ENCODE measurements around the gene ARHGAP32. TPM values are rescaled to one million over a fixed set of nuclear protein-coding genes. Genes with fewer than 3 reads are reported as not detected.

The ARHGAP32 gene
- total and polyA plus RNA-seq, 10 donors: 0.53 to 17.0 (median 10.2) TPM

- Histone ChIP-seq H3K4me3 (no peak overlapping the region), H3K27me3 (replicated peaks in 1 of 7) (no peaks in the 10 kb centered on the region), H3K4me1 (peaks cover 0 to 10% (median 0%) of the 10 kb centered on the region in 6 donors), H3K9me3 (peaks cover 0 to 8% (median 0%) of the 10 kb centered on the region in 8 donors), H3K27ac (no peak overlapping the region), H3K36me3 (no peaks in the 10 kb centered on the region)
- intact Hi-C loops (cut with DNase I; ENCODE audit: low total_unique reads): no loop called here
- no peak for TF ChIP-seq POLR2AphosphoS5 (IDR thresholded peaks at IDR 0.05)
- no peak for TF ChIP-seq CTCF (IDR thresholded peaks at IDR 0.05 in 8 of 11, conservative IDR thresholded peaks at IDR 0.05 in 3 of 11)
- TF ChIP-seq POLR2A (IDR thresholded peaks at IDR 0.05): no peak
- 86 to 92% (median 90%) methylated on average over 2 of the region's 2 CpGs for WGBS, 5 donors
- DNase-seq: no peak
These were observed 19.3 kb upstream of the ARHGAP32 start for GRCh38 chr11:129211397-129211796.

- Histone ChIP-seq H3K27me3 (replicated peaks in 1 of 7) (no peaks in the 10 kb centered on the region), H3K9me3 (peaks cover 0 to 8% (median 0%) of the 10 kb centered on the region in 8 donors), H3K4me3 (no peak overlapping the region), H3K27ac (no peak overlapping the region), H3K36me3 (no peaks in the 10 kb centered on the region), H3K4me1 (peaks cover 0 to 10% (median 0%) of the 10 kb centered on the region in 6 donors)
- TF ChIP-seq CTCF (IDR thresholded peaks at IDR 0.05 in 8 of 11, conservative IDR thresholded peaks at IDR 0.05 in 3 of 11) (no peak), POLR2AphosphoS5 (IDR thresholded peaks at IDR 0.05) (no peak)
- intact Hi-C loops (cut with DNase I; ENCODE audit: low total_unique reads): no loop called here
- 76 to 83% (median 79%) methylated on average over 5 of the region's 5 CpGs for WGBS, 5 donors
- no peak for DNase-seq
These were observed 18.7 kb upstream of the ARHGAP32 start for GRCh38 chr11:129210831-129211181.

- H3K27ac ChIP-seq: no peak overlapping the region
- peaks cover 0 to 8% (median 0%) of the 10 kb centered on the region in 8 donors for H3K9me3 ChIP-seq
- DNase-seq: no peak
- peaks cover 0 to 10% (median 0%) of the 10 kb centered on the region in 6 donors for H3K4me1 ChIP-seq
- WGBS, 5 donors: 63 to 75% (median 67%) methylated on average over 7 of the region's 7 CpGs
- TF ChIP-seq POLR2AphosphoS5 (IDR thresholded peaks at IDR 0.05) (no peak), POLR2A (IDR thresholded peaks at IDR 0.05) (no peak), CTCF (IDR thresholded peaks at IDR 0.05 in 8 of 11, conservative IDR thresholded peaks at IDR 0.05 in 3 of 11) (no peak)
- H3K27me3 ChIP-seq (replicated peaks in 1 of 7): no peaks in the 10 kb centered on the region
- H3K4me3 ChIP-seq: no peak overlapping the region
- intact Hi-C loops (cut with DNase I; ENCODE audit: low total_unique reads): no loop called here
- no peaks in the 10 kb centered on the region for H3K36me3 ChIP-seq
These were observed 18.0 kb upstream of the ARHGAP32 start for GRCh38 chr11:129209891-129210830.

- H3K9me3 ChIP-seq: peaks cover 0 to 8% (median 0%) of the 10 kb centered on the region in 8 donors
- peaks cover 0 to 10% (median 0%) of the 10 kb centered on the region in 6 donors for H3K4me1 ChIP-seq
- DNase-seq: no peak
- TF ChIP-seq POLR2A (IDR thresholded peaks at IDR 0.05): no peak
- no peak for TF ChIP-seq CTCF (IDR thresholded peaks at IDR 0.05 in 8 of 11, conservative IDR thresholded peaks at IDR 0.05 in 3 of 11)
- no peak for TF ChIP-seq POLR2AphosphoS5 (IDR thresholded peaks at IDR 0.05)
- intact Hi-C loops (cut with DNase I; ENCODE audit: low total_unique reads): no loop called here
- 48 to 73% (median 65%) methylated on average over 1 of the region's 1 CpG for WGBS, 5 donors
- H3K27ac ChIP-seq: no peak overlapping the region
- H3K36me3 ChIP-seq: no peaks in the 10 kb centered on the region
- H3K27me3 ChIP-seq (replicated peaks in 1 of 7): no peaks in the 10 kb centered on the region
- H3K4me3 ChIP-seq: no peak overlapping the region
These were observed 16.7 kb upstream of the ARHGAP32 start for GRCh38 chr11:129208863-129209262.

All from spleen (tissue), 11 donors.